KOPT-K1 (cell line): ENCODE results near the gene CCDC51.

Experiments used
- H3K27ac ChIP-seq: fragments of 200-600 bp; sonication (generic); 2 replicates; pipeline ENCODE4 v1.5.1; 2016; ENCODE audit warnings: antibody characterized with exemption, mild to moderate bottlenecking, low read depth, low read length; ENCODE audit not compliant: poor library complexity, severe bottlenecking
- H3K36me3 ChIP-seq: fragments of 200-600 bp; sonication (generic); 2 replicates; pipeline ENCODE4 v1.5.1; 2017; ENCODE audit warnings: antibody characterized with exemption, mild to moderate bottlenecking, low read length, moderate library complexity; ENCODE audit not compliant: insufficient read depth
- H3K9me3 ChIP-seq: fragments of 200-600 bp; sonication (generic); 2 replicates; pipeline ENCODE4 v1.5.1; 2017; ENCODE audit warnings: antibody characterized with exemption, low read length, mild to moderate bottlenecking; ENCODE audit not compliant: insufficient read depth, poor library complexity, severe bottlenecking

Gene CCDC51

DNA sequence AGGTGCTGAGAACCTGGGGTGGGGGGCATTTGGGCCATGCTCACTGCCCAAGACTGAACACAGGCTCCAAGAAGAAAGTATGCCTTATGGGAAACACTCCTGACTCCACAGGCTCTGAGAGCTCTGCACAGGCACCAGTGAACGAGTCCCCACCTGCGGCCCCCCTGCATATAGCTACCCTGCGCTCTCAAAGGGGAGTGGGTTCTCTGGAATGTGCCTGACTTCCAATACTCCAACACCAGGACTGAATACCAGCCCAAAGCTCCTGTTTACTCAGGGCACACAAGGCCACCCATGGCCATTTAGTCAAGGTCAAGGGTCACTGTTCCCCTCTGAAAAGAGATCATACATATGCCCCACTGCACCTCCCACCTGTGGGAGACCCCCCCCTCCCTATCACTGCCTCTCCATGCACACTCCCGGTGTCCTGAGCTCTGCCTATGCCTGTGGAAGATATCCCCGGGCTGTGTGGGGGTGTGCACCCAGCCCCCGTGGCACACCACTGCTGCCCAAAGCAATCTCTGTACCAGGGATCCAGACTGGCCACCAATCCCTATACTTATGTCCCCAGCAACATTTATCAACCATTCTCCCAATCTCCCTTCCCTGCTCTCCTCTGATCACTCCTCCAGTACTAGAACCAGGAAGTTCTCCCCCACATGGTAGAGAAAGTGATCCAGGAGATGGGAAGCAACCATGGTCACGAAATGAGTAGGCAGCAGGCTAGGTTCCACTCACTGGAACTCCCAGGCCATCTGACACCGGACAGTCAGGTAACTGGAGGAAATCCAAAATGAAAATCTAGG lies 8.5 kb downstream of the CCDC51 start:
- H3K27ac ChIP-seq = no peak overlapping the region
- H3K9me3 ChIP-seq = no peaks in the 10 kb centered on the region
- peaks cover 23% of the 10 kb centered on the region for H3K36me3 ChIP-seq

DNA sequence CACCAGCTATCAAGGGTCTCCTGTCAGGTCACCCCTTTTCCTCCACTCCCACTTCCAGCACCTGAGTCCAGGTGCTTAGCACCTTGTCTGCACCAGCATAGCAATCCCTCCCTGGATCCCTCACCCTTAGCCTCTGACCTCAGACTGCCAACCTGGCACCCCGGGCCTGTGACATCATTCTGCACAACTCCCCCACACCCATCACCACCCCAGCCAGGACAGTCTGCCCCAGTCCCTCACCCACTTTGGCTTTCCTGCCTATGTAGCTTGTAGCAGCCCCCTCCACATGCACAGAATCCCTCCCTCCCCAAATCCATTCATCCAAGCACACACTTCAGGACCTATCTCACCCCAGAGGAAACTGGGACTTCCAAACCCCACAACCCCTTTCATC lies 9.2 kb downstream of the CCDC51 start:
- Histone ChIP-seq H3K36me3 (peaks cover 23% of the 10 kb centered on the region), H3K9me3 (no peaks in the 10 kb centered on the region), H3K27ac (no peak overlapping the region)

DNA sequence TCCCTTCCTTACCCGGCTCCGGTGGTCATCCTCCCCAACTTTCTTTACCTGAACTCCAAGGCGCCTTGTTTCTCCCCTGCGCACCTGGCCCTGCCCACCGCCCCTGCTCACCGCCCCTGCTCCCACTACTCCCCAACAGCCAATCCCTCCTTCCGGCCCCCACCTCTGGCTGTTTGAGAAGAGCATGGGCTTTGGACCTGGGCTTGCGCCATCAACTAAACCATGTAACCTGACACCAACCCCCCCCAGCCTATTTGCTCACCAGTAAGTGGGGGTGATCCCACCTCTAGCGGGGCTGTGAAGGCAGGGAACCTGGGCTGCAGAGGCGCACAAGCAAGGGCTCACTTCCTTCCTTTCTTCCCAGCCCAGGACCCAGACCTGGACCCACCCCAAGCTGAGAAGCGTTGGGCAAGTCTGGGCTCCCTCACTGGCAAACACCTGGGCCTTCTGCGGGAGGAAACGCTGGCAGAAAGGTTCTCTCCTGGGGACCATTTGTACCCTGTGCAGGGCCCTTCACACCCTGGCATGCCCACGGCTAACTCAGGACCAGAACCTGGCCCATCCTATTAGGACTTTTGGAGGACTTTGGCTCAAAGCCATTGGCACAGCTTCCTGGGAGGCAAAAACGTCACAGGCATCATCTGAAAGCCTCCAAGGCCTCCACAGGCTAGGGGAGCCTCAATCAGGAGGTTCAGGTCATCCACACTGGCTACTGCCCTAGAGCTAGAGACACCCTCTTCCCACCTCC lies 9.8 kb downstream of the CCDC51 start, which contains the start of gene PLXNB1:
Gene PLXNB1 (minus strand): TSS at position 127 of the 748 bp plus-strand sequence. CDS start 5,475 bp downstream, outside the sequence.
- Histone ChIP-seq H3K27ac (no peak within 1 kb of the TSS), H3K9me3 (no peaks in the 10 kb centered on the region), H3K36me3 (peaks cover 23% of the 10 kb centered on the region)

DNA sequence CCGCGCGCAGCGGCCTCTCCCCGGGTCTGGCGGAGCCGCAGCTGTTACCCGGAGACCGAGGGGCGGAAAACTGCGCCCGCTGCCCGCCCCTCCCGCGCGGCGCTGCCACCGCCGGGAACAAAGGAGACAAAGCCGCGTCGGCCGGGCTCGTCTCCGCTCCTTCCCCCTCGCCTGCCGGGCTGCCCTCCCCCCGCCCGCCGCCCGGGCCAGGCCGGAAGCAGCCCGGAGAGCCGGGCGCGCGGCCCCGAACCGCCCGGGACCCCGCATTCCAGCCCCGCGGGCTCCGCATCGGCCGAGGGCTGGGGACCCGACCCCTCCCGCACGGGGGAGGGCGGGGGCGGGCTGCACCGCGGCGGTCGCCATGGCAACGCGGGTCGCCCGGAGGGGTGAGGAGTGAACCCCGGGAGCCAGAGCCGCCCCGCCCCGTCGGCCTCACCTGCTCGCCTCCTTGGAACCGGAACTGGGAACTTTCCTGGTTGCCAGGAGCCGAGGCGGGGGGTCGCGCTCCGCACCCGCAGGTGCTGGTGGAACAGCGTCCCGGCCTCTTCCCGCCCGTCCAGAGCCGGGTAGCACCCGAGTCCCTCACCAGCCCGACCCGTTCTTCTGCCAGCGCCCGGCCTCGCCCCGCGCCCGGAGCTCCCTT lies 10.5 kb downstream of the CCDC51 start:
- Histone ChIP-seq H3K27ac (no peak overlapping the region), H3K9me3 (no peaks in the 10 kb centered on the region), H3K36me3 (peaks cover 23% of the 10 kb centered on the region)

DNA sequence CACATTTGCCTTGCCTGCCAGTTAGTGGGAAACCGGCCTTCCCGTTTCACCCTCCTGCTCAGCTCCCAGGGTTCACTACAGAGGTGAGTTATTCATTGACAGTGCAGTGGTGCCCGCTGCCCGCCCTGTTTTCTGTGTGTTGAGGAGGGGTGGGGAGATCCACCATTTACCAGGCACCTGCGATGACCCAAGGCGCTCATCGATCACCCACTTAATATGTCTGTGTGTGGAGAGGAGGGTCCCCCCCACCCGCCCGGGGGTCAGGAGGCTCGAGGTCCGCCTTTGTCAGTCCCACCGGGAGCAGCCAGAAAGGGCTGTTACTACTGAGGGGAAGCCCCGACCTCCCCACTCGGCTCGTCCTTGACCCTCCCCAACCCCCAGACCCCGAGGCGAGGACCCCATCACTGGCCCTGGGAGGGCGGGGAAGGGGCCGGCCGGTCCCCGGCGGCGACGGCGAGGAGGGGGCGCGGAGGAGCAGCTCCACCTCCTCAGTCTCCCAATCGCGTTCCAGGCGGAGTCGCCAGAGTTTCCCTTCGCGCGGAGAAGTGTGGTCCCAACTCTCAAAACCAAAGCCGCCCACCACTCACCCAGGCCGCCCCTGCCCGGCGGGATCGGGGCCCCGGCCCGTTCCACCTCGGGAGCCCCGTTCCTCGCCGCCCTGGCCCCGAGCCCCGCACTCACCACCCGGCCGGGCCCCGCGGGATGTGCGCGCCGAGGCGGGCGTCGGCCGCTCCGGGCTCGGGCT lies 11.2 kb downstream of the CCDC51 start:
- H3K27ac ChIP-seq = no peak overlapping the region
- no peaks in the 10 kb centered on the region for H3K9me3 ChIP-seq
- peaks cover 17% of the 10 kb centered on the region for H3K36me3 ChIP-seq

DNA sequence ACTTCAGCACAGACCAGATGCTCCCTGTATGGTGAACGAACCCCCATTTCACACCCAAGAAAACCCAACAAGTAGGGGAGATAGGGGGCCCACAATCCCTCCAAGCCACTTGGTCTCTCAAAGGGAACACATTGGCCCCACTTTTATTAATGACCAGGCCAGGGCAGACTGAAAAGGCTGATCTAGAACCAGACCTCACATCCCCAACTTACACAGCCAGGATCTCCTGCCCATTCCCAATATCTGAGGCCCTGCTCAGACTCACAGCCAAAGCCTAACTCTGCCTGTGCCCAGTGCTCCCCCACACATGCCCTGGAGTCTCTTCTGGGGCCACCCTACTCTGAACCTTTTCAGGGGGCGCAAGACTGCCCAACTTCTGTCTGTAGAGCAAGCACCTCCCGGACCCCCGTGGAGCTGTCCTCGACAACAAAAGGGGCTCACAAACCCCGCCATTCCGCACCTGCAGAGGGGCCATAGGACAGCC lies 11.8 kb downstream of the CCDC51 start:
- Histone ChIP-seq H3K36me3 (peaks cover 11% of the 10 kb centered on the region), H3K27ac (no peak overlapping the region), H3K9me3 (no peaks in the 10 kb centered on the region)

DNA sequence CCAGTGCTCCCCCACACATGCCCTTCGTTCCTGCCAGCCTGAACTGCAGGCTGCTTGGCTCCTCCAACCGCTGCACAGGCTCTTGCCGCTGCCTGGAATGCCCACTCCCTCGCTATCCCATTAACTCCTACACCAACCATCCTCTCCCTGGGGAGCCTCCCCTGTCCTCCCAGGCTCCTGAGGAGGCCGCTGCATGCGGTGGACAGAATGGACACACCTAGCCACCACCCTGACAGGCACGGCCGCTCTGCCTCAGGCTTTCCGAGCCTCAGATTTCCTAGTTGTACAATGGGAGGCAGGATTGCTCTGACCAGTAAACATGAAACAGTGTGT lies 12.3 kb downstream of the CCDC51 start:
- Histone ChIP-seq H3K27ac (no peak overlapping the region), H3K9me3 (no peaks in the 10 kb centered on the region), H3K36me3 (peaks cover 5% of the 10 kb centered on the region; the same call in 1 of the 2 replicates)

DNA sequence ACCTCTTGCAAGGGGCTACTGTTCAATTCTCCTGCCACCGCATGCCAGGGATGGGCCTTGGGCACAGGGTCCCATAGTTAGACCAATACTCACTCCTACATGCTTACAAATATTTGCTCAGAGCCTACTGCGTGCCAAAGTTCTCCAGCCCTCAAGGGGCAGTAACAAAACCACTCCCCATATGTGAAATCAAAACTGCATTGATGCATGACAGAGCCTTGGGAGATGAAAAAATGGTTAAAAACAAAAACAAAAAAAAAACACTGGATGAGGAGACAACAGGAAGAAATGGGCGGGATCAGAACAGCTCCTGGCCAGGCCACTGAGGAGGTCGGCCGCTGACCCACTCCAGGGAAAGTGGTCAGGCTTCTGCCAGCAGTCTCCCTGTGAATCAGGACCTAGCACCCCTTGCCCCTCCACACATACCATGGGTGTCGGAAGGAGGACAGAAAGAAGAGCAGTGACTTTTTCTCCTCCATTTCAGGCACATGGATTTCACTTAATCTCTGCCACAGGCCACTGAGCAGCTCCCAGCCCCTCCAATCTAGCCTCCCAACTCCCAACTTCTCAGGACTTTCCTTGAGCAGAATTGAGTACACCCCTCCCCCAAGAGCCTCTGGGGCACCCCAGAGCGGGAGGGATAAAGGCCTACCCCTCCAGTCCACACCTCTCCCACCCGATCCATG lies 12.8 kb downstream of the CCDC51 start:
- H3K36me3 ChIP-seq = peaks cover under 1% of the 10 kb centered on the region; the same call in 1 of the 2 replicates
- no peaks in the 10 kb centered on the region for H3K9me3 ChIP-seq
- no peak overlapping the region for H3K27ac ChIP-seq

DNA sequence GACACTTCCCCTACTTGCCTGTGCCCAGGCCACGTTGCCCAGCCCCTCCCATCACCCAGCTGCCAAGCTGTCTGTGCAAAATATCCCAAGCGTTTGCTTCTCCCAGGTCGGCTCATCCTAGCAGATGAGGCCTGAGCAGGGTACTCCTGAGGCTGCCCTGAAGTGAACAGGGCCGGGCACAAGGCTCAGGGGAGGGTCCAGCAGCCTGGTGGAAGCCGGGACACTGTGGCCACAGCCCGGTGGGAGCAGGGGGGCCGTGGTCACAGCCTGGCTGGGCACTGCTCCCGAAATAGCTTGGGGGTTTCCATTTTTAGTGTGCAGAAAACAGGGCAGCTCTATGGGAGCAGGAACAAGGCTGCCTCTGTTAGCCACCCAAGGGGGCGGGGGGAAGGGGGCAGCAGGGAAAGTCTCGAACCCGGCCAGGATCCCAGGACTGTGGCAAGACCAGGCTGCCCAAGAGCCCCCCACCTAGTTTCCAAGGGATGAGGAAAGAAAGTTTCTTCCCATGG lies 13.5 kb downstream of the CCDC51 start:
- Histone ChIP-seq H3K36me3 (no peaks in the 10 kb centered on the region), H3K27ac (no peak overlapping the region), H3K9me3 (no peaks in the 10 kb centered on the region)

DNA sequence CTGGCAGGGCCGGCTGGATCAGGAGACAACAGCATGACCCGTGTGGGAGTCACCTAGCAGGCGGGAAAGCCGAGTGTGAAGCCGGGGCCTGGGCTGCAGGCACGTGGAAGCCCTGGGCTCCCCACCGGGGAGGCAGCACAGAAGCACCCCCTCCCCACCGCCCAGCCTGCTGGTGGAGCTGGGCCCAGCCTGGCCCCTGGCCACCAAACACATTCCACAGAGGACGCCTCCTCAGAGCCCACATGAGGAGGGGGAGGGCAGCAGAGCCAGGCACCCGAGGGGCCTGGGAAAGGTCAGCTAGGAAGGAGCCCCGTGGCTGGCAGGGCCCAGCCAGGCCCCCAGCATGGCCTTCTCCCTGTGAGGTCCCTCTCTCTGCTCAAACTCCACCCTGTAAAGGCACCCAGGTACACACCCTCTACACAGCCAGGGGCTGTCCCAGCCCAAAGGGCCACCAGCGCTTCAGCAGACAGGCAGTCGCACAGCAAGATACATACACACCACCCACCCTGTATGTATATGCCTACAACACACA lies 14.6 kb downstream of the CCDC51 start:
- no peak overlapping the region for H3K27ac ChIP-seq
- H3K36me3 ChIP-seq = no peaks in the 10 kb centered on the region
- no peaks in the 10 kb centered on the region for H3K9me3 ChIP-seq

DNA sequence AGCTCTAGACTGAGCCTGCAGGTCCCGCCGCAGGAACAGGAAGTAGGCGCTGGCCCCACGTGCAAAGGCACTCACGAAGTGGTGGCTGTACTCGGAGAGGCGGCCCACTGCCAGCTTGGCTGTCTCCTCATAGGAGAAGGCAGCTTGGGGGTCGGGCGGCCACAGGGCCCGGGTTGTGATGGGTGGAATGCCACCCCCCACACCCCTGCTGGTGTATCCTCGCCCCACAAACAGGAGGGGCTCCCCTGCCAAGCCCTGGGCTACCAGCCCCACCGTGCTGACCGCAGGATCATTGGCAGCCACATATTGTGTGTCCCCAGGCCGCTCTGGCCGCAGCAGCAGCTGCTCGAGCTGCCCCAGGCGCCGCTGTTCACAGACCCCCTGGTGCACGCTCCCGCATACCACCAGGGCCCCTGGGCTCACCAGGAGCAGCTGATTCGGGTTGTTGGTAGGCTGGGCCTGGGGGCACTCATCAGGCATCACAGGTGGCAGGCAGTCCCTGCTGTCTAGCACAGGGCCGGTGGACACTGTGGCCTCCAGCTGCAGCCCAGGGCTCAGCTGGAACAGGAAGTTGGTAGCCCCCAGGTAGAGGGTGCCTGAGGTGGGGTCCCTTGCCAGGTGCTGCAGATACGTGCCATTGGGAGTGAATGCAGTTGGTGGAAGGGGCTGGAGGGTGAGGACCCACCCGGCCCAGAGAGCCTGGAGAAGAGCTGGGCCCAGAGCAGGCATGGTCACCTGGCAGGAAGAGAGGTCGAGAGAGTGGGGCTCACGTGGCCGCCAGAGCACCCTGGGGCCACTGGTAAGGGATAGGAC lies 15.8 kb downstream of the CCDC51 start:
- Histone ChIP-seq H3K9me3 (no peaks in the 10 kb centered on the region), H3K36me3 (no peaks in the 10 kb centered on the region), H3K27ac (no peak overlapping the region)

DNA sequence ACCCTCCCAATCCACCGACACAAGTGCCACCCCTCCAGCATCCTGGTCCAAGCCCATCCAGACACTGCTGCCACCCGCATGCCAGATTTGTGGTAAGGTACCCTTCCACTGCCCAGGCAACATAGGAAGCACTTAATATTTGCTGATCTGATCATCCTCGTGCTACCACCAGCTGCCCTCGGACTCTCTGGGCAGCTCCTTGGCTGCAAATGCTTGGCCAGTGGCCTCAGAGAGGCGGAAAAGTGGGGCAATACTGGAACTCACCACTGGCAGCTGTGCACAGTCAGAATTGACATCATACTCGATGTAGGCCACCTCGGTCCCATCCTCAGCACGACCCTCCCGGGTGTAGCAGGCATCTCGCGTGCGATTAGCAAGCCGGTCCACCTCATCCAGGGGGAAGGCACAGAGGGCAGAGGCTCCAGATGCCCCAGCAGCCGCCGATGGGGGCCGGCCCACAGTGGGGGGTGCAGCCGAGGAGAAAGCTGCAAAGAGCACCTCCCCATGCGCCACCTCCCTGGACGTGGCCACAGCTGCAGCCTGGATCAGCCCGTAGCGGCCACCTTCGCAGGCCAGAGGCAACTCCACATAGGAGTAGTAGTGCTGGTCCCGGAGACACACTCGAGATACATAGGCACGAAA lies 16.6 kb downstream of the CCDC51 start:
- no peak overlapping the region for H3K27ac ChIP-seq
- no peaks in the 10 kb centered on the region for H3K36me3 ChIP-seq
- no peaks in the 10 kb centered on the region for H3K9me3 ChIP-seq

DNA sequence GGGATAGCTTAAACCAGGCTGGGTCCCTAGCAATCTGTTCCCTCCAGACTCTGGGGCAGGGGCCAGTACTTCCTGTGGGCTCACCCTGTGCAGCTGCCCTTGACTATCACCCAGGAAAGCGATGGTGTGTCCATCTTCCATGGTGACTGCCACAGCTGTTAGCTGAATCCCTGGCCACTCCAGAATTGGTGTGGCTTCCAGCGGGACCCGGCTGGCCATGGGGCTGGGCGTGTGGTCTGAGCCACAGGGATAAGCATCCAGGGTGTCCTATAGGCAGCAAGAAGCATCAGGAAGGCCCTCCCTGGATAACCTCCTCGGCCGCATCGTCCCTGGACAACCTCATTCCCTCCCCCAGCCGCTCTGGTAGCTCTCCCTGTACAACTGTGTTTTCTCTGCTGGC lies 17.2 kb downstream of the CCDC51 start:
- Histone ChIP-seq H3K27ac (no peak overlapping the region), H3K9me3 (no peaks in the 10 kb centered on the region), H3K36me3 (no peaks in the 10 kb centered on the region)
